Inferior parietal cortex (tissue), 1 donor: ENCODE measurements around the gene ACBD4.

Source experiments
- DNase-seq: peaks from one replicate; pipeline ENCODE4 v3.0.0-alpha.2; 2016; ENCODE audit errors: extremely low spot score

The ACBD4 gene

GRCh38 chr17:45104497-45104896, 31.0 kb upstream of the ACBD4 start:
- DNase-seq = no peak

DNA sequence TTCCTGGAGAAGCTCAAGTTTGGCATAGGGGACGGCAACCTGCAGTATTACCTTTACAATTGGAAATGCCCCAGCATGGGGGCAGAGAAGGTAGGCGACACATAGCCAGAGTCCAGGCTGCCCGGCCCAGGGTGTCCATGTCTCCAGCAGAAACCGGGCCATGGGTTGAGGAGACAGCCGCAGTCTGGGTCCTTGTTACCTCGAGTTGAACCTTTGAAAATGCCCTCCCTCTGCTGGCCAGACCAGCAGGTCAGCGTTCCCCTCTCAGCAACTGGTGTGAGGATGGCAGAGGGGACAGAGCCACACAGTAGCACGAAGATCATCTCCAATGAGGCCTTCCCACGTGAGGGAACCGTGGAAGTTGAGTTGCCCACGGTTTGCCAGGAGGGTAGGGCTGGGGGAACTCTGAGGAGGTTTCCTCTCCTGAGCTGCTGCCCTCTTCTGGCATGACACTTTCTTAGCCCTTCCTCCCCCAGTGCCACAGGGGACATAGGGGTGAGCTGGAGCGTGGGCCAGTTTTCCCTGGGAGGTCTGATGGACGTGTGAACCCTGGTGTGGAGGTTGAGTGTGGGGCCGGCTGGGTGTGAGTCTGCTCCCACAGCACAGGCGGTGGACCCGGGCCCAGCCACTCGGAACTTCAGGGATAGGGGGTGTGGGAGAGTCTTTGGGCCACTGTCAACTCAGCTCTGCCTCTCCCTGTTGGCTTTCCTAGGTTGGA, 30.4 kb upstream of the ACBD4 start:
- no peak for DNase-seq

DNA sequence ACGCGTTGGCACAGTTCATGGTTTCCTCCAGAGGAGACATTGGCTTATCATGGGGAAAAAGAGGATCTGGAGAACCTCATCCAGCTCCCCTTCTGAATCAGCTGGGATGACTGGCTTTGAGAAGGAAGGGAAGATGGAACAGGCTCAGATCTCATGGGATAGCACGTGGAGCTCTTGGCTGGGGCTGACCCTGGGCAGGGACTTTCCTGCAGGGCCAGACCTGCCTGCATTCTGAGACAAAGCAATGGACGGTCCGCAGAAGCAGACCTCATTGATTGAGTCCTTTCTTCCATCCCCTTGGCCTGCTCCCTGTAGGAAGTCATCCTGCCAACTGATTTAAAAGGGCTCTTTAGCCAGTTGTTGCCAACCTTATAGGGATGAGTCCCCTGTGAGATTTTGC, 29.4 kb upstream of the ACBD4 start:
- no peak for DNase-seq

- no peak for DNase-seq
Observed at GRCh38 chr17:45106582-45106981, 28.9 kb upstream of the ACBD4 start.

- no peak for DNase-seq
Observed at GRCh38 chr17:45107293-45108010, 28.0 kb upstream of the ACBD4 start.

DNA sequence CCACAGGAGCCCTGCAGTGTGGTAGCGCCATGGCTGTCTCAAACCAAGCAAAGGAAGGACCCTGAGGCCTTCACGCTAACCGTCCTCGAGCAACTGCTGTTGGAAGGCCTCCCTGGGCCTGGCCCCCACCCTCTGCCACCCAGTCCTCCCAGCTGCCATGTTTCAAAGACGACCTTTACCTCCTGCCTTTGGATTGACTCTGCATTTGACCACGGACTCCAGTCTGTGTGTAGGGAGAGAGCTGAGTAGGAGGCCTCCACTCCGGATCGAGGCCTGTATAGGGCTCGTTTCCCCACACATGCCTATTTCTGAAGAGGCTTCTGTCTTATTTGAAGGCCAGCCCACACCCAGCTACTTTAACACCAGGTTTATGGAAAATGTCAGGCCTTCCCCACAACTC, 27.4 kb upstream of the ACBD4 start:
- DNase-seq = no peak

DNA sequence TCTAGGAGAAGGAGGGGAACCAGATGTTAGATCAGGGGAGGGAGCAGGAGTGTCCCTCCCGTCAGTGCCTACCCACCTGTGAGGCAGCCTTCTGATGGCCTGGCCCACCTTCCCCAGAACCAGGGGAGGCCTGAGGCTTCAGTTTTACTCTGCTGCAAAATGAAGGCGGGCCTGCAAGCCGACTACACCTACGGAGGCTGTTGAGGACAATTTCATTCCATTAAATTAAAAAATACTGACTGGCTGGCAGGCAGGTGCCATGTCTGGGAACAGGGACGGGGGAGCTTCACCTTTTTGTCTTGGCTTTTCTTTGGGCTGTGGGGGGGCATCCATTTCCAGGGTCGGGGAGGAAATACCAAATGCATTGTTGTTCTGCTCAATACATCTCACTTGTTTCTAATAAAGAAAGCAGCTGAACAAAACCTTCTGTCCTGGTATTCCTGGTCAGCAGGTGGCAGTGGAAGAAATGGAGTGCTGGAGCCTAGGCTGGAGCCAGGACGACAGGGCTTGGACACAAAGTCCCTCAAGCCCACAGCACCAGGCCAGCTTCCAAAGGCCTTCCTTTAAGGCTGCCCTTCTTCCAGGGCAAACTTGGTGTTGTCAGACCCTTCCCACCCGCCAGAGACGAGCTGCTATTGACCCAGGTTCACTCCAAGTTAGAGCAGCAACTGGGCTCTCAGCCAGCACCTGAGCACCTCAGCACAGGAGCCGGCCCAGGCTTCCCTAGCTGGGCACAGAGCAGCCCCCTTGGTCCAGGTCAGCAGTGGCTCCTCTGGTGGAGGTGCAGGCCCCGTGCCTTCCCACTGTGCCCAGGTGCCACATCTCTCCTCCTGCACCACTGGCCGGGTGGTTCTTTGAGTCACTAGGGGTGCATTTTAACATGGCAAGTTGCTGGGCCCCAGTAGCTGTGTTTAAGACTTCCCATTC, 26.6 kb upstream of the ACBD4 start:
- no peak for DNase-seq

DNA sequence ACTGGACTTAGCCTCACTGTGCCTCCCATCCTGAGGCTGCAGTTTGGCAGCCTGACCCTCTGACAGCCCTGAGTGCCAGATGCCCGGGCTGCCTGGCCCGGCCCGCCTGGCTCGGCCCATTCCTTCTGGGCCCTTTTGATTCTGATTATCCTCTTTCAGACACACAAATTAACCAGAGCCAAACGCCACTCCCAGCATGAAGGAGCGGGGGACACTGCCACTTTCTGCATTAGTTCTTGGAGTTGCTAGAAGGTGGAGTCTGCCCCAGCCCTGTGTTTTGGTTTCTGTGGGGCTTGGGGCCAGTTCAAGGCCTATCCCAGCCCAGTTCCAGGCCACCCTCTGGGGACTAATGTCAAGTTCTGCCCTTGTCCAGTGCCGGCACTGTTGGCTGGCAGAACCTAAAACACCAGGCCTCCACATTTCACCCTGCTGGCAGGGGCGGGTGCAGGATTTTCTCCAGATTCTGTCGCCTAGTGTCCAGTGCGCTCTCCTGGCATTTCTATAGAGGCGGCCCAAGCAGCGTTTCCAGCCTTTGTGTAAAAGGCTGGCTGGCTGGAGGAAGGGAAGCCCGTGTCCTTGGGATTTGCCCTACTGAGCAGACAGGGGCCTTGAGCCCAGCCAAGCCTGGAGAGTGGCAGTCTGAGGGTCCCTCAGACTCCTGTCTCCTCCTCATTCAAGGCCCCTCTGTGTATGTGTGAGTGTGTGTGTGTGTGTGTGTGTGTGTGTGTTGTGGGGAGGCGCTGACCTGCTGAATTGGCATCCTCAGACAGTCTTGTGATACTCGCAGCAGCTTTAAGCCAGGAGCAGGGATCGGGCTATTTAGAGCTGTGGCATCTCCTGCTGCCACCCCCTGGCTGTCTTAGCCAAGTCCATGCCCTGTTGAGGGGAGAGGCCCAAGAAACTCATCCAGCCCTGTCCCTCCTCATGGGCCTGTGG, 24.5 kb upstream of the ACBD4 start:
- no peak for DNase-seq

- no peak for DNase-seq
Observed at GRCh38 chr17:45111850-45112249, 23.6 kb upstream of the ACBD4 start.

GRCh38 chr17:45112559-45113423, 22.7 kb upstream of the ACBD4 start:
- no peak for DNase-seq

- DNase-seq = no peak
Observed at GRCh38 chr17:45113424-45113754, 22.1 kb upstream of the ACBD4 start.

- no peak for DNase-seq
Observed at GRCh38 chr17:45114117-45114932, 21.2 kb upstream of the ACBD4 start.

DNA sequence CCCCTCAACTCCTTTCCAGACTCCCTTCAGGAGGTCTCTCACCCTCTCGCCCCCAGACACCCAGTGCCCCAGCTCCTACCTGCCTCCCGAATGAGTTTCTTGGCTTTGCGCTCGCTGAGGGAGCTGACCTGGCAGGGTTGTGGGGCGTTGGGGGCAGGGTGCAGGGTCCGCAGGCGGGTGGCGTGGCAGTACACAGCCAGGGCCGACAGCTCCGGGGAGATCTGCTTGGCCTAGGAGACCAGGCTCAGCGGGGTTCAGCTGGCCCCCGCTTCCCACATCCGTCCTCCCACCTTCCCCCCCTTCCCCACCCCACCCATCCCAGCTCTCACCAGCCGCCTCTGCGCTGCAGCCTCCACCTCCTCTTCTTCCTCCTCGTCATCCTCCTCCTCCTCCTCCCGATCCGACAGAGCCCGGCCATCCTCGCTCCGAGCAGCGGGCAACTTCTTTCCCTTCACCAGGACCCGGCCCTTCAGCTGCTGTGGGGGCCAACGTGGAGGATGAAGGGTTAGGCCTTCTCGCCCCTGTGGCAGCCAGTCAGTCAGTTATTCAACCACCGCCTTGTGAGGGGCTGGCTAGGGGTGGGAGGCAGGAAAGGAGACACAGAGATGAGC, 20.4 kb upstream of the ACBD4 start:
- DNase-seq = no peak

GRCh38 chr17:45115871-45116270, 19.6 kb upstream of the ACBD4 start:
- no peak for DNase-seq

DNA sequence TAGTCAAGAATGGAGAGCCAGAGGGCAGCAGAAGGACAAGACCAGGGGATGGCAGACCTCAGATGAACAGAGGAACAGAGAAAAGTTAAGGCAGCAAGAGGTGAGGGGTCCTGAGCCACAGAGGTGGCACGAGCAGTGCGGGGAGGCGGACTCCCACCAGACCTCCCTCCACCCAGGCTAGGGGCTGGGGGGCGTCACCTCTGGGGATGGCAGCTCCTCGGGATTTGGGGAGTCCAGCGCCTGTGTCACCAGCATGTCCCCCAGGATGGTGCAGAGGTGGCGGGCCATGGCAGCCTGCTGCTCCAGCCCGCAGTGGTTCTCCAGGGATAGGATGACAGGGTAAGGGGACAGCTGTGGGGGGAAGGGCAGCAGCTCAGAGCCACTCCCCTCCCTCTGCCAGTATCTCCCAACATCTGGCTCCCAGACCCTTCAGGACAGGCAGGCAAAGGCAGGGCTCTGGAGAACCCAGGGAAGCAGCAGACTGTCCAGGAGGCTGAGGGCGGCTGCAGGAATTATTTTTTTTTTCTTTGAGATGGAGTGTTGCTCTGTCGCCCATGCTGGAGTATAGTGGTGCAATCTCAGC, 19.0 kb upstream of the ACBD4 start:
- no peak for DNase-seq

GRCh38 chr17:45117334-45117733, 18.2 kb upstream of the ACBD4 start:
- DNase-seq = no peak

- DNase-seq = no peak
Observed at GRCh38 chr17:45117848-45118646, 17.4 kb upstream of the ACBD4 start.

GRCh38 chr17:45118691-45119090, 16.8 kb upstream of the ACBD4 start:
- DNase-seq = no peak
